Activated T-helper 9 cell treated with anti-CD3 and anti-CD28 coated beads, Interleukin-2, amount 50 U/mL, for 16 hours (primary cell): ENCODE measurements around the gene HBA1.
"Not testable (repeated sequence)": the region's sequence is repeated elsewhere in the genome, so short reads cannot be mapped to it uniquely, and the experiment has no call there.

Experiments
- DNase-seq: peaks from one replicate; pipeline ENCODE4 v3.0.0-alpha.2; 2020; ENCODE audit warnings: low read depth

HBA1 gene

DNA sequence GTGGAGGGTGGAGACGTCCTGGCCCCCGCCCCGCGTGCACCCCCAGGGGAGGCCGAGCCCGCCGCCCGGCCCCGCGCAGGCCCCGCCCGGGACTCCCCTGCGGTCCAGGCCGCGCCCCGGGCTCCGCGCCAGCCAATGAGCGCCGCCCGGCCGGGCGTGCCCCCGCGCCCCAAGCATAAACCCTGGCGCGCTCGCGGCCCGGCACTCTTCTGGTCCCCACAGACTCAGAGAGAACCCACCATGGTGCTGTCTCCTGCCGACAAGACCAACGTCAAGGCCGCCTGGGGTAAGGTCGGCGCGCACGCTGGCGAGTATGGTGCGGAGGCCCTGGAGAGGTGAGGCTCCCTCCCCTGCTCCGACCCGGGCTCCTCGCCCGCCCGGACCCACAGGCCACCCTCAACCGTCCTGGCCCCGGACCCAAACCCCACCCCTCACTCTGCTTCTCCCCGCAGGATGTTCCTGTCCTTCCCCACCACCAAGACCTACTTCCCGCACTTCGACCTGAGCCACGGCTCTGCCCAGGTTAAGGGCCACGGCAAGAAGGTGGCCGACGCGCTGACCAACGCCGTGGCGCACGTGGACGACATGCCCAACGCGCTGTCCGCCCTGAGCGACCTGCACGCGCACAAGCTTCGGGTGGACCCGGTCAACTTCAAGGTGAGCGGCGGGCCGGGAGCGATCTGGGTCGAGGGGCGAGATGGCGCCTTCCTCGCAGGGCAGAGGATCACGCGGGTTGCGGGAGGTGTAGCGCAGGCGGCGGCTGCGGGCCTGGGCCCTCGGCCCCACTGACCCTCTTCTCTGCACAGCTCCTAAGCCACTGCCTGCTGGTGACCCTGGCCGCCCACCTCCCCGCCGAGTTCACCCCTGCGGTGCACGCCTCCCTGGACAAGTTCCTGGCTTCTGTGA, at the start of gene HBA1:
HBA1 (plus strand) TSS at position 204 of the 906 bp plus-strand sequence; CDS start at position 241, 37 bp downstream.
- DNase-seq: not testable (repeated sequence)

- DNase-seq: no peak
These were observed 47.4 kb upstream of the HBA1 start for GRCh38 chr16:129075-129474.

DNA sequence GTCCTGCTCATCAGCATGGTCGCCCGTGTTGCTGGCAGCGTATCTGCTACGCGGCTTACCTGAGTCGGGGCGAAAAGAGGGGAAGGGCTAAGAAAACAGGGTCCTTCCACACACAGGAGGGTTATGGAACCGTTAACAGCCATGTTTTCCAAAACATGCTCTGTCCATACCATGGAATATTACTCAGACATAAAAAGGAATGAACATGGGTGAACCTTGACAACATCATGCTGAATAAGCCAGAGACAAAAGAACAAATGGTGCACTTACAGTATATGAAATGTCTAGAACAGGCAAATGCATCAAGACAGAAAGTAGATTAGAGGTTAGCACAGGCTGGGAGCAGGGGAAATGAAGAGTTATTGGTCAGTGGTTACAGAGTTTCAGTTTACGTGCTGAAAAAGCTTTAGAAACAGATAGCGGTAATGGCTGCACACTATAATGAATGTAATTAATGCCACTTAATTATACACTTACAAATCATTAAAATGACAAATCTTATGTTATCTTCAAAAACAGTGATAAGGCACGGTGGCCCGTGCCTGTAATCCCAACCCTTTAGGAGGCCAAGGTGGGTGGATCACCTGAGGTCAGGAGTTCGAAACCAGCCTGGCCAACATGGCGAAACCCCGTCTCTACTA, 45.8 kb upstream of the HBA1 start:
- no peak for DNase-seq

- no peak for DNase-seq
These were observed 44.4 kb upstream of the HBA1 start for GRCh38 chr16:132120-132519.

DNA sequence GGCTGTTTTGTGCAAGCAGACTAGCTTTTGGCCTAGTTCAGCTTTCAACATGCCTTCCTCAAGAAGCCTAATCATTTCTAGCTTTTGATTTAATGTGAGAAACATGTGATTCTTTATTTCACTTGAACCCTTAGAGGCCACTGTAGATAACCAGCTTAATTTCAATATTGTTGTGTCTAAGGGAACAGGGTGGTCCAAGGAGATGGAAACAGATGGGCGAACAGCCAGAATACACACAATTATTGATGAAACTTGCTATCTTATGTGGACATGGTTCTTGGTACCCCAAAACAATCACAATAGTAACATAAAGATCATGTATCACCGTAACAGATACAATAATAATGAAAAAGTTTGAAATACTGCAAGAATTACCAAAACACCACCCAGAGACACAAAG, 42.8 kb upstream of the HBA1 start:
- DNase-seq: no peak

DNA sequence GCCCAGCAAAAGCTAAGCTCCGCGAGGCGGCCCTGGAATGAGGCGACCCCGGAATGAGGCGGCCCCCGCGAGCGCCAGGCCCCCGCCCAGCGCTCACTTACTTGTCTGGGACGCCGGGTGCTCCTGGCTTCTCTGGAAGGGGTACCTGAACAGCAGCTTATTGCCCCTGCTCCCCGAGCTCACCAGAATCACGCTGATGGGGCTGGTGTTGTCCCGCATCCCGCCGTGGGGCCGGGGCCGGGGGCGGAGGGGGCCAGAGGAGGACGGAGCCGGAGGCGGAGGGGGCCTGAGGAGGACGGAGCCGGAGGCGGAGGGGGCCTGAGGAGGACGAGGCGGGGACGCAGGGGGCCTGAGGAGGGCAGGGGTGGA, 38.4 kb upstream of the HBA1 start:
- DNase-seq: peak; percentile 7

DNA sequence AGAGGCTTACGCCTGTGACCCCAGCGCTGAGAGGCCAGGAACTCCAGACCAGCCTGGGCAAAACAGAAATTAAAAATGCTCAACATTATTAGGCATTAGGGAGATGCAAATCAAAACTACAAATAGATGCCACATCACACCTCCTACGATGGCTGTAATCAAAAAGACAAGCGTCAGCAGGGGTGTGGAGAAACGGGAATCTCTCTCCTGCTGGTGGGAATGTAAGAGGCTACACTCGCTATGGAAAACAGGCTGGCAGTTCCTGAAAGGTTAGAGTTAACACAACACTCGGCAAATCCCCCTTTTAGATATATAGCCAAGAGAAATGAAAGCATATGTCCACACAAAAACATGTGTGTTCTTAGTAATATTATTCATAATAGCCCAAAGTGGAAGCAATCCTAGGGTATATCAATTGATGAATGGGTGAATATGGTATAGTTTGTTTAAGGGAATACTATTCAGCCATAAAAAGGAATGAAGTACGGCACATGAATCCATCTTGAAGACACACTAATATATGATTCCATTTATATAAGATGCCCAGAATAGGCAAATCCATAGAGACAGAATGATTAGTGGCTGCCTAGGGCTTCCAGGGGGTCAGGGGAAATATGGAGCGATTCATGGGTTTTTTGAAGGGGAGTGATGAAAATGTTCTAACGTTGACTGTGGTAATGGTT, 36.2 kb upstream of the HBA1 start:
- no peak for DNase-seq

DNA sequence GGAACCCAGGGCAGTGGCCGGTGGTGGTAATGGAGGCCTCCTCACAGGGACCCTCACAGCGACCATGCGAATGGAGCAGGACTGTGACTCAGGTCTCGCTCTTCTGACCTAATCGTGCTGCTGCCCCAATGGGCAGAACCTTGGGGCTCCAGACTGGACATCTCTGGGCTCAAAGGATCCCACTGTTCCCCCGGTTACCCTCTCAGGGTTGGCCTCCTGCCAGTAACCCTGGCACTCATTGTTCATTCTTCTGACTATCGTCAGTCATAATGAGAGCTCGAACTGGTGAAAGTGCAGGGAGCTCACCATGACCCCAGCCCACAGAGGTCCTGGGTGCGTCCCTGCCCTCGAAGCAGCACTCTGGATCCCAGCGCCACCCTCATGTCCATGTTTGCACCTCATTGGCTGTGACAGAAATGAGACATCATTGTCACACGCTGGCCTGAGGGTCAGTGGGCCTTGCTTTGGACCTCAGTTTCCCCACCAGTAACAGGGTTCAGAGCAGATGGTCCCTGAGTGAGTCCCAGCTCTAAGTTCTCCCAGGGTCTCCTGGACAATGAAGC, 34.0 kb upstream of the HBA1 start:
- no peak for DNase-seq

GRCh38 chr16:143047-143446, 33.4 kb upstream of the HBA1 start:
- no peak for DNase-seq

GRCh38 chr16:143456-143855, 33.0 kb upstream of the HBA1 start:
- DNase-seq: no peak

DNA sequence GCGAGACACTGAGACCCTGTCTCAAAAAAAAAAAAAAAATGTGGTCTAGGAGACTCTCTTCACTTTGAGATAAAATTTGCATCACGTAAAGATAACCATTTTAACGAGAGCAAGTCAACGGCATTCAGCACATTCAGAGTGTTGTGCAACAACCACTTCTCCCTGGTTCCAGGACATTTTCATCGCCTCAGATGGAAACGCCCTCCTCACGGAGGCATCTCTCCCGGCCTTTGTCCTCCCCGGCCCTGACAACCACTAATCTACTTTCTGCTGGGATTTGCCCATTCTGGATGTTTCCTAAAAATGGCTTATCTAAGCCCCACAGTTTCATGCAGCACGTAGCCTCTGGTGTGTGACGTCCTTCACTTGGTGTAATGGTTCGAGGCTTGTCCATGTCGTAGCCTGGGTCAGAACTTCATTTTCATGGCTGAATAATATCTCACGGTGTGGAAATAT, 31.7 kb upstream of the HBA1 start:
- DNase-seq: no peak

GRCh38 chr16:146646-147045, 29.8 kb upstream of the HBA1 start:
- DNase-seq: no peak

DNA sequence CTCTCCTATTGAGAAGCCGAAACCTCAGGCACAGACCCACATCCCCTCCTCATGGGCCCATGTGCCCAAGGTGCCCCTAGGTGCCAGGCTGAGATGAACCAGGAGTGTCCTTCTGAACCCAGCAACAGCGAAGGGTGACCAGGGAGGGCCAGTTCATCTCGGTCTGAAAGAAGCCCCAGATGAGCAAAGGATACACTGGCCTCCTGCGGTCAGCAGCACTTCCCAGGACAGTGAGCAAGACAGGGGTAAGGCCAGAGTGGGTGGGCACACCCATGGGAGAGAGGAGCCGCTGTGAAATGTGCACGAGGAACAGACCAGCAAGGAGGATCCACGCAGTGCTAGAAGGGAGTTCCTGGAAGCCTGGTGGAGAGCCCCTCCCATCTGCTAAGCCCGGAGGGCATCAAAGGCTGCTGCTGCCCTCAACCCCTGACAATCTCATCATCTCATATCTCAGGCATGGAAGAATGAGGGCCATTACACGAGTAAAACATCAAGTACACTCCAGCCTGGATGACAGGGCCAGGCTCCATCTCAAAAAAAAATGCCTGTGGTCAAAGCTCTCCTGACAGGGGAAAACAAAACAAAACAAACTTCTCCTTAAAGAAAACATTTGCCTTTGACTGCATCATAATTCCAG, 27.3 kb upstream of the HBA1 start:
- no peak for DNase-seq

DNA sequence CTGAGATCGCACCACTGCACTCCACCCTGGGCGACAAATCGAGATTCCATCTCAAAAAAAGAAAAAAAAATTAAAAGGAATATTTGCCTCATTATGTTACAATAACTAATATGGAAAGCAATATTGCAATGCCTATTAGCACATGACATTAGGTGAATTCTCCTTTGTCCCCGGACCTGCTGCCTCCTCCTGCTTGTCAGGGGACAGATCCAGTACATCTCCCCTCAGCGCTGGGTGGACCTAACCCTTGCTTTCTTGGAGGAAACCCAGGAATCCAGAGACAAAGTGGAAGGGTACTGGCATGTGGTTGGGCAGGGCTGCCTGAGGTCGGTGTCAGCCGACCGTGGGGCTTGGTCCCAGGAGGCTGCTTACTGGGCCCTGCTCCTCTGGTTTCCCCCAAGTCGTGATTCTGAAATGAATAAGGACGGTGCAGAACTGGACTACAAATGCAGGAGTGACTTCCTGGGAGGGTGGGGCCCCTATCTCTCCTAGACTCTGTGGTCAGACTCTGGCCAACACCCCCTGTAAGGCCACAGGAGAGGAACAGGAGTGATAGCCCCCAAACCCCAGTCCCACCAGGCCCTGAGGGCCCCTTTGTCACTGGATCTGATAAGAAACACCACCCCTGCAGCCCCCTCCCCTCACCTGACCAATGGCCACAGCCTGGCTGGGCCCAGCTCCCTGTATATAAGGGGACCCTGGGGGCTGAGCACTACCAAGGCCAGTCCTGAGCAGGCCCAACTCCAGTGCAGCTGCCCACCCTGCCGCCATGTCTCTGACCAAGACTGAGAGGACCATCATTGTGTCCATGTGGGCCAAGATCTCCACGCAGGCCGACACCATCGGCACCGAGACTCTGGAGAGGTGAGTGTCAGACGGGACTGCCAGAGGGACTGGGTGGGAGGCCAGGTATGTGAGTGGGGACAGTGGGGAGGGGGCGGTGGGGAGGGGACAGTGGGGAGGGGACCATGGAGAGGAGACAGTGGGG, 24.0 kb upstream of the HBA1 start, which contains the start of gene HBZ:
HBZ (plus strand) TSS at position 504 of the 988 bp plus-strand sequence; CDS start at position 770, 266 bp downstream.
- no peak for DNase-seq

DNA sequence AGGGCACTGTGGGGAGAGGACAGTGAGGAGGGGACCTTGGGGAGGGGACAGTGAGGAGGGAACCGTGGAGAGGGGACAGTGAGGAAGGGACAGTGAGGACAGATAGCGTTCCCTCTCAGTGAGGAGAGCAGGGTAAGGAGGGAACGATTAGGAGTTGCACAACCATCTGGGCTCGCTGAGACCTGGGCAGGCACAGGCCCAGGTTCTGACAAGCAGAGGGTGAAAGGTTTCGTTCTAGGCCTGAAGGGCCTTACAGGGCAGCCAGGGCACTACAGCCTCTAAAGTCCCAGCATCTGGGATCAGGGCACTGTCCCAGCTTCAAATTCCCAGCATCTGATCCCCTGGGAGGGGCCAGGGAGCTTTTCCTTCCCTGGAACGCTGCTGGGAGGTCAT, 23.4 kb upstream of the HBA1 start:
- not testable (repeated sequence) for DNase-seq

DNA sequence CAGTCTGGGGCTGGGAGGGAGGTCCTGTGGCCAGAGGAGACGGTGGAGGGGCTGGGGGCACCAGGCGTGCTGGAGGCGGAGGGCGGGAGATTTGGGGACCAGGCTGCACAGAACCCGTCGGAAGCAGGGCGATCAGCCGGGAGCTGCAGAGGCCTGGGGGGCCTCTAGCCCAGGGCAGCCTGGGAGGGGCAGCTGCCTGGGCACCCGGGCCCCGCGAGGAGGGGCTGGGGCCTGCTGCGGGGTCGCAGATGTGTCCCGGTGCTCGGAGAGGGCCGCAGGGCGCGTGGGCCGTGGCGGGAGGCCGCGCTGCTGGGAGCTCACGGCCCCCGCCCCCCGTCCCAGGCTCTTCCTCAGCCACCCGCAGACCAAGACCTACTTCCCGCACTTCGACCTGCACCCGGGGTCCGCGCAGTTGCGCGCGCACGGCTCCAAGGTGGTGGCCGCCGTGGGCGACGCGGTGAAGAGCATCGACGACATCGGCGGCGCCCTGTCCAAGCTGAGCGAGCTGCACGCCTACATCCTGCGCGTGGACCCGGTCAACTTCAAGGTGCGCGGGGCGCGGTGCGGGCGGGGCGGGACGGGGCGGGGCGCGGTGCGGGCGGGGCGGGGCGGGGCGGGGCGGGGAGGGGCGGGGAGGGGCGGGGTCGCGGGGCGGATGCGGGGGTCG, 22.8 kb upstream of the HBA1 start:
- DNase-seq: not testable (repeated sequence)

- no peak for DNase-seq
These were observed 22.1 kb upstream of the HBA1 start for GRCh38 chr16:154217-155030.

- DNase-seq: no peak
These were observed 21.5 kb upstream of the HBA1 start for GRCh38 chr16:155031-155398.

DNA sequence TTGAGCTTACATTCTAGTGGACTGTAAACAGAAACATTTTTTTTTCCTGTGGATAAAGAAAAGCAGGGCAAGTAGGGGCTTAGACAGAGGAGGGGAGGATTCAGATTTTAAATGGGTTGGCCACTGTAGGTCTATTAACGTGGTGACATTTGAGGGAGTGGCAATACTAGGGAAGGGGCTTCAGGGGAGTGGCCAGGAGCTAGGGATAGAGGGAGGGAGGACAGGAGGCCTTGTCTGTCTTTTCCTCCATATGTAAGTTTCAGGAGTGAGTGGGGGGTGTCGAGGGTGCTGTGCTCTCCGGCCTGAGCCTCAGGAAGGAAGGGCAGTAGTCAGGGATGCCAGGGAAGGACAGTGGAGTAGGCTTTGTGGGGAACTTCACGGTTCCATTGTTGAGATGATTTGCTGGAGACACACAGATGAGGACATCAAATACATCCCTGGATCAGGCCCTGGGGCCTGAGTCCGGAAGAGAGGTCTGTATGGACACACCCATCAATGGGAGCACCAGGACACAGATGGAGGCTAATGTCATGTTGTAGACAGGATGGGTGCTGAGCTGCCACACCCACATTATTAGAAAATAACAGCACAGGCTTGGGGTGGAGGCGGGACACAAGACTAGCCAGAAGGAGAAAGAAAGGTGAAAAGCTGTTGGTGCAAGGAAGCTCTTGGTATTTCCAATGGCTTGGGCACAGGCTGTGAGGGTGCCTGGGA, 17.2 kb upstream of the HBA1 start:
- DNase-seq: no peak
